Measurements from ENCODE around the gene FLNA.

Gene FLNA
- long read RNA-seq, partial matches to known transcripts = 49 of 52 reads
- long read RNA-seq, other reads (novel, unspliced or antisense) = 3 of 52 reads

DNA sequence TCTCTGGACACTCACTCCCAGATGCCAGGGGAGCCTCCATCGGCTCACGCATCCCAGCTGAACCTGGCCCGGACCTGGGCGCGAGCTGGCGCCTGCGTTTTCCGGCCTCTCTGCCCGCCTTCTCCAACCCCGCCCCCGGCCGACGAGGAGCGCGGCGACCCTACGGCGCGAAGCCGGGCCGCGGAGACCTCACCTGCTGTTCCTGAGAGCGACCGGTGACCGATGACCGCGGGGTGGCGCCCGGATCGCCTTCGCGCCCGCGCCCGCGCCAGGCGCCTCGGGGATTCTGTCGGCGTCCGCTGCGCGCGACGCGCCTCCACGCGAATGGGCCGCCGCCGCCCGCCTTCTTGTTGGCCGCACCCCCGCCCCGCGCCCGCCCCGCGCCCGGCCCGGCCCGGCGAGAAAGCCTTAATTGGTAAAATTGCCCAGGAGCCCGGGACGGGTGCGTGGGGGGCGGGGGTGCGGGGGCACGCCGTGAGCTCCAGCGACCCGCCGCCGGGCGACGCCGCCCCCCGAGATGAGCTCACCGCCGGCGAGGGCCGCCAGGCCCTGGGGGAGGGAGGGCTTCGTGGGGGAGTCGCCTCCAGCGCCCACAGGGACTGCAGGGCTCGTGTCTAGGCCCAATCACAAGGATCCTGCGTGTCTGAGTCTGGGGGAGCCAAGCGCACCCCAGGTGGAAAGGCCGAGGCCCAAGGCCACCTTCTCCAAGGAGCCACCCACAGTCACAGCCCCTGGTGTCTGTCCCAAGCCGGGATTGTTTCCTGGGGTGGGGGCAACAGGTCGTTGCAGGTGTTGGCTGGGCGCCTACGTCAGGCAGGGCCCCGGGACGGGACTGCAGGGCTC lies at the start of gene FLNA:
Gene FLNA (minus strand): TSS at position 322 of the 843 bp plus-strand sequence. CDS start 3,389 bp downstream, outside the sequence.
- H3K27ac ChIP-seq (replicated peaks) = no peak within 1 kb of the TSS
- no peak within 1 kb of the TSS for H3K4me3 ChIP-seq (replicated peaks; ENCODE audit: insufficient read depth, low read length)

GRCh38 chrX:154420402-154420756 lies 45.9 kb upstream of the FLNA start:
- Histone ChIP-seq H3K27me3 (ENCODE audit: insufficient read depth, poor library complexity, severe bottlenecking) (no peaks in the 10 kb centered on the region), H3K4me3 (replicated peaks; ENCODE audit: insufficient read depth, low read length) (no peak overlapping the region), H3K27ac (replicated peaks) (no peak overlapping the region)
- TF ChIP-seq, protein P1, sequence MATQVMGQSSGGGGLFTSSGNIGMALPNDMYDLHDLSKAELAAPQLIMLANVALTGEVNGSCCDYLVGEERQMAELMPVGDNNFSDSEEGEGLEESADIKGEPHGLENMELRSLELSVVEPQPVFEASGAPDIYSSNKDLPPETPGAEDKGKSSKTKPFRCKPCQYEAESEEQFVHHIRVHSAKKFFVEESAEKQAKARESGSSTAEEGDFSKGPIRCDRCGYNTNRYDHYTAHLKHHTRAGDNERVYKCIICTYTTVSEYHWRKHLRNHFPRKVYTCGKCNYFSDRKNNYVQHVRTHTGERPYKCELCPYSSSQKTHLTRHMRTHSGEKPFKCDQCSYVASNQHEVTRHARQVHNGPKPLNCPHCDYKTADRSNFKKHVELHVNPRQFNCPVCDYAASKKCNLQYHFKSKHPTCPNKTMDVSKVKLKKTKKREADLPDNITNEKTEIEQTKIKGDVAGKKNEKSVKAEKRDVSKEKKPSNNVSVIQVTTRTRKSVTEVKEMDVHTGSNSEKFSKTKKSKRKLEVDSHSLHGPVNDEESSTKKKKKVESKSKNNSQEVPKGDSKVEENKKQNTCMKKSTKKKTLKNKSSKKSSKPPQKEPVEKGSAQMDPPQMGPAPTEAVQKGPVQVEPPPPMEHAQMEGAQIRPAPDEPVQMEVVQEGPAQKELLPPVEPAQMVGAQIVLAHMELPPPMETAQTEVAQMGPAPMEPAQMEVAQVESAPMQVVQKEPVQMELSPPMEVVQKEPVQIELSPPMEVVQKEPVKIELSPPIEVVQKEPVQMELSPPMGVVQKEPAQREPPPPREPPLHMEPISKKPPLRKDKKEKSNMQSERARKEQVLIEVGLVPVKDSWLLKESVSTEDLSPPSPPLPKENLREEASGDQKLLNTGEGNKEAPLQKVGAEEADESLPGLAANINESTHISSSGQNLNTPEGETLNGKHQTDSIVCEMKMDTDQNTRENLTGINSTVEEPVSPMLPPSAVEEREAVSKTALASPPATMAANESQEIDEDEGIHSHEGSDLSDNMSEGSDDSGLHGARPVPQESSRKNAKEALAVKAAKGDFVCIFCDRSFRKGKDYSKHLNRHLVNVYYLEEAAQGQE (IDR thresholded peaks at IDR 0.05; ENCODE audit: insufficient replicate concordance, low read depth) = no peak
- TF ChIP-seq SPI1 (IDR thresholded peaks at IDR 0.05; ENCODE audit: borderline replicate concordance, low read depth) = no peak
- TF ChIP-seq, protein P2, sequence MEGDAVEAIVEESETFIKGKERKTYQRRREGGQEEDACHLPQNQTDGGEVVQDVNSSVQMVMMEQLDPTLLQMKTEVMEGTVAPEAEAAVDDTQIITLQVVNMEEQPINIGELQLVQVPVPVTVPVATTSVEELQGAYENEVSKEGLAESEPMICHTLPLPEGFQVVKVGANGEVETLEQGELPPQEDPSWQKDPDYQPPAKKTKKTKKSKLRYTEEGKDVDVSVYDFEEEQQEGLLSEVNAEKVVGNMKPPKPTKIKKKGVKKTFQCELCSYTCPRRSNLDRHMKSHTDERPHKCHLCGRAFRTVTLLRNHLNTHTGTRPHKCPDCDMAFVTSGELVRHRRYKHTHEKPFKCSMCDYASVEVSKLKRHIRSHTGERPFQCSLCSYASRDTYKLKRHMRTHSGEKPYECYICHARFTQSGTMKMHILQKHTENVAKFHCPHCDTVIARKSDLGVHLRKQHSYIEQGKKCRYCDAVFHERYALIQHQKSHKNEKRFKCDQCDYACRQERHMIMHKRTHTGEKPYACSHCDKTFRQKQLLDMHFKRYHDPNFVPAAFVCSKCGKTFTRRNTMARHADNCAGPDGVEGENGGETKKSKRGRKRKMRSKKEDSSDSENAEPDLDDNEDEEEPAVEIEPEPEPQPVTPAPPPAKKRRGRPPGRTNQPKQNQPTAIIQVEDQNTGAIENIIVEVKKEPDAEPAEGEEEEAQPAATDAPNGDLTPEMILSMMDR (IDR thresholded peaks at IDR 0.05; ENCODE audit: insufficient read depth, low read length) = no peak
- no peak for TF ChIP-seq POLR2AphosphoS5 (IDR thresholded peaks at IDR 0.05; ENCODE audit: low read depth)
- TF ChIP-seq GABPA (IDR thresholded peaks at IDR 0.05; ENCODE audit: low read depth) = no peak
- DNase-seq (ENCODE audit: low read depth in 1 of 2, low spot score in 1 of 2) = no peak

More for the DNA sequence above, at the start of gene FLNA:
- TF ChIP-seq, protein P1 (IDR thresholded peaks at IDR 0.05; ENCODE audit: insufficient replicate concordance, low read depth) = no peak
- TF ChIP-seq POLR2AphosphoS5 (IDR thresholded peaks at IDR 0.05; ENCODE audit: low read depth) (no peak), SPI1 (IDR thresholded peaks at IDR 0.05; ENCODE audit: borderline replicate concordance, low read depth) (no peak), GABPA (IDR thresholded peaks at IDR 0.05; ENCODE audit: low read depth) (no peak)
- TF ChIP-seq, protein P2 (IDR thresholded peaks at IDR 0.05; ENCODE audit: insufficient read depth, low read length) = no peak
- no peaks in the 10 kb centered on the region for H3K27me3 ChIP-seq (ENCODE audit: insufficient read depth, poor library complexity, severe bottlenecking)
- DNase-seq (ENCODE audit: low read depth in 1 of 2, low spot score in 1 of 2) = no peak

GRCh38 chrX:154419688-154420401 lies 45.4 kb upstream of the FLNA start:
- no peak for DNase-seq (ENCODE audit: low read depth in 1 of 2, low spot score in 1 of 2)
- TF ChIP-seq, protein P1 (IDR thresholded peaks at IDR 0.05; ENCODE audit: insufficient replicate concordance, low read depth) = no peak
- H3K4me3 ChIP-seq (replicated peaks; ENCODE audit: insufficient read depth, low read length) = no peak overlapping the region
- H3K27me3 ChIP-seq (ENCODE audit: insufficient read depth, poor library complexity, severe bottlenecking) = no peaks in the 10 kb centered on the region
- no peak overlapping the region for H3K27ac ChIP-seq (replicated peaks)

Measured in HL-60 (cell line).